K562 (cell line): ENCODE results near the gene RPUSD1. TPM values are rescaled to one million over a fixed set of nuclear protein-coding genes. Genes with fewer than 3 reads are reported as not detected.

Experiments used
- ATAC-seq: fragments of 200-7000 bp; cut with Tn5 transposase; 3 replicates; pipeline ENCODE4 v1.9.1; 2020; ENCODE audit warnings: moderate library complexity
- BruUV-seq: library from RNA; stranded (reverse); fragments of 400-500 nt; replicated peaks from 2 replicates; lab custom pipeline; 2021; lab: Mats Ljungman, UMichigan
- CTCF ChIA-PET: fragments of 300-600 bp; formaldehyde crosslinking; extraction: SDS; loops from one replicate; lab custom pipeline; 2021; ENCODE audit warnings: low intra/inter-chr PET ratio; lab: Yijun Ruan, JAX
- POLR2A ChIA-PET: fragments of 300-600, 350-650 bp; sonication (Branson Sonifier 250); formaldehyde crosslinking; extraction: SDS; loops from one replicate; lab custom pipeline; 2021; ENCODE audit warnings: antibody characterized with exemption, inconsistent platforms; lab: Yijun Ruan, JAX
- DNase-seq, 4 experiments: peaks; one replicate each; pipeline versions ENCODE4 v3.0.0 to v3.0.0-alpha.2; 2011 to 2018; ENCODE audit warnings: low spot score in 3 of 4, mixed read lengths in 3 of 4; ENCODE audit errors: extremely low read depth in 1 of 4
- FAIRE-seq: peaks from 2 replicates; lab custom pipeline; 2011; peaks lifted over from hg19 to GRCh38; lab: Jason Lieb, UNC
- H2AFZ ChIP-seq: 2 replicates; pipeline ENCODE4 v1.6.0; 2011; ENCODE audit warnings: low read depth, low read length, control low read depth, inconsistent platforms
- H3K27ac ChIP-seq: fragments of 200-600 bp; 3 replicates; pipeline ENCODE4 v1.8.0; 2011; ENCODE audit warnings: low read depth, mild to moderate bottlenecking, control low read depth, inconsistent platforms, low read length, moderate library complexity, mixed read lengths; ENCODE audit errors: extremely low read depth
- H3K27me3 ChIP-seq, 2 experiments: fragments of 300-600 bp in 1 of 2; 2 replicates in 1 of 2; 3 replicates in 1 of 2; pipeline versions ENCODE4 v1.6.0 to v1.8.0; 2011; ENCODE audit warnings: inconsistent platforms in 2 of 2, low read length in 2 of 2, mild to moderate bottlenecking in 1 of 2, mixed read lengths in 1 of 2, moderate library complexity in 1 of 2; ENCODE audit not compliant: control insufficient read depth in 2 of 2, insufficient read depth in 2 of 2
- H3K36me3 ChIP-seq: fragments of 300-600 bp; 3 replicates; pipeline ENCODE4 v1.8.0; 2011; ENCODE audit warnings: mild to moderate bottlenecking, low read length, inconsistent platforms; ENCODE audit not compliant: control insufficient read depth, insufficient read depth
- H3K4me1 ChIP-seq, 2 experiments: fragments of 200-600 bp in 1 of 2; replicated peaks in 1 of 2; 2 replicates in 1 of 2; 3 replicates in 1 of 2; pipeline versions ENCODE4 v1.5.1 to v1.8.0; 2011; ENCODE audit warnings: inconsistent platforms in 2 of 2, low read length in 2 of 2, mild to moderate bottlenecking in 1 of 2, mixed read lengths in 1 of 2, moderate library complexity in 1 of 2; ENCODE audit not compliant: control insufficient read depth in 2 of 2, insufficient read depth in 2 of 2
- H3K4me2 ChIP-seq: 2 replicates; pipeline ENCODE4 v1.6.1; 2011; ENCODE audit warnings: low read length, control low read depth, inconsistent platforms, mixed read lengths; ENCODE audit not compliant: insufficient read depth
- H3K4me3 ChIP-seq: fragments of 200-600 bp; sonication (generic), shearing (Covaris generic); 2 replicates; pipeline ENCODE4 v1.5.1; 2016; ENCODE audit warnings: control low read depth, inconsistent platforms
- H3K79me2 ChIP-seq: fragments of 200-600 bp; 3 replicates; pipeline ENCODE4 v1.8.0; 2011; ENCODE audit warnings: low read length, inconsistent platforms; ENCODE audit not compliant: control insufficient read depth, insufficient read depth
- H3K9ac ChIP-seq, 2 experiments: 2 replicates each; pipeline versions ENCODE4 v1.6.0 to v1.6.1; 2011; ENCODE audit warnings: low read depth in 2 of 2, low read length in 2 of 2, control low read depth in 1 of 2, inconsistent platforms in 1 of 2, mild to moderate bottlenecking in 1 of 2, mixed read lengths in 1 of 2; ENCODE audit not compliant: insufficient read depth in 1 of 2
- H3K9me1 ChIP-seq: one replicate; pipeline ENCODE4 v1.6.0; 2011; ENCODE audit warnings: inconsistent platforms, mild to moderate bottlenecking, low read length, moderate library complexity; ENCODE audit not compliant: control insufficient read depth, insufficient read depth
- H3K9me3 ChIP-seq: replicated peaks from 2 replicates; pipeline ENCODE4 v1.5.1; 2011; ENCODE audit warnings: low read depth, low read length, inconsistent platforms; ENCODE audit not compliant: control insufficient read depth, insufficient read depth
- H4K20me1 ChIP-seq: replicated peaks from 2 replicates; pipeline ENCODE4 v1.6.1; 2011; ENCODE audit warnings: low read length, inconsistent platforms, mixed read lengths; ENCODE audit not compliant: control insufficient read depth, insufficient read depth
- BACH1 ChIP-seq: fragments of 200-800 bp; sonication (Bioruptor generic); IDR thresholded peaks from 2 replicates; pipeline ENCODE4 v1.6.1; 2016; ENCODE audit warnings: missing genetic modification characterization, missing compliant biosample characterization
- BDP1 ChIP-seq: IDR thresholded peaks from 3 replicates; pipeline ENCODE4 v1.6.1; 2011; ENCODE audit not compliant: insufficient read length, insufficient read depth
- CBX5 ChIP-seq: IDR thresholded peaks from 2 replicates; pipeline ENCODE4 v1.6.1; 2014; ENCODE audit warnings: low read depth, borderline replicate concordance
- CEBPG ChIP-seq, 3 experiments: fragments of 200-800 bp in 1 of 3; sonication (Bioruptor generic) in 1 of 3; sonication (generic) in 1 of 3; formaldehyde crosslinking in 1 of 3; IDR thresholded peaks in 2 of 3; conservative IDR thresholded peaks in 1 of 3; 2 replicates each; pipeline versions ENCODE4 v1.6.1 to v1.8.0; 2016 to 2022; ENCODE audit warnings: missing compliant biosample characterization in 2 of 3, missing genetic modification characterization in 2 of 3, mild to moderate bottlenecking in 1 of 3, missing genetic modification reagents in 1 of 3
- CEBPZ ChIP-seq: fragments of 150-350 bp; IDR thresholded peaks from 2 replicates; pipeline ENCODE4 v1.6.1; 2014; ENCODE audit warnings: low read depth, mild to moderate bottlenecking, low read length, borderline replicate concordance
- DPF2 ChIP-seq: fragments of 450-650 bp; IDR thresholded peaks from 2 replicates; pipeline ENCODE4 v1.6.1; 2016
- IRF1 ChIP-seq: sonication (generic); formaldehyde crosslinking; IDR thresholded peaks from 2 replicates; pipeline ENCODE4 v1.8.0; 2022; ENCODE audit warnings: missing genetic modification reagents, mild to moderate bottlenecking, borderline replicate concordance
- MAFK ChIP-seq: IDR thresholded peaks from 2 replicates; pipeline ENCODE4 v1.6.1; 2011; ENCODE audit warnings: low read length, improper control_type of control experiment
- MBD2 ChIP-seq: sonication (generic); IDR thresholded peaks from 2 replicates; pipeline ENCODE4 v1.6.1; 2016; ENCODE audit warnings: low read depth, borderline replicate concordance
- PCBP2 ChIP-seq: fragments of 200-400 bp; formaldehyde crosslinking; IDR thresholded peaks from 2 replicates; pipeline ENCODE4 v1.6.1; 2018; ENCODE audit warnings: low read length, low read depth, mild to moderate bottlenecking, moderate library complexity; ENCODE audit not compliant: poor library complexity, severe bottlenecking
- ZNF316 ChIP-seq: fragments of 450-650 bp; IDR thresholded peaks from 2 replicates; pipeline ENCODE4 v1.6.1; 2016
- ZNF696 ChIP-seq: fragments of 250-450 bp; sonication (Bioruptor Pico); conservative IDR thresholded peaks from 2 replicates; pipeline ENCODE4 v1.4.0; 2020; ENCODE audit warnings: mild to moderate bottlenecking, moderate library complexity
- WGBS: fragments of 100-300 bp; shearing (Covaris generic); methylation state at CpG from one replicate; pipeline ENCODE4 v1.1.6; 2016; ENCODE audit warnings: low coverage, mixed read lengths; ENCODE audit not compliant: insufficient coverage; ENCODE audit errors: missing lambda C conversion rate; 5-methylcytosine and 5-hydroxymethylcytosine counted together
- in situ Hi-C: fragments of 300-500 bp; cut with MboI; formaldehyde crosslinking; loops from 4 replicates; pipeline ENCODE4 v1.15.0; 2018; ENCODE audit warnings: inconsistent platforms, mixed read lengths
- intact Hi-C: fragments of 100-400 bp; cut with micrococcal nuclease; formaldehyde crosslinking; loops from 2 replicates; pipeline ENCODE4 v1.14.2; 2022
- polyA plus RNA-seq, 8 experiments: library from polyadenylated mRNA; depleted of rRNA in 4 of 8; stranded (reverse) in 5 of 8; unstranded in 3 of 8; fragments of >200 nt; fragmentation: Nextera tagmentation in 2 of 8; fragmentation: Illumina TruSeq in 1 of 8; extraction: Ambion mirVana in 2 of 8; extraction: Trizol in 1 of 8; gene quantifications; 2 replicates each; pipeline versions ENCODE4 v1.2.1 to v1.2.3, GENCODE V29; 2011 to 2014; ENCODE audit warnings: inconsistent platforms in 1 of 8, missing spikeins in 1 of 8
- total RNA-seq, 7 experiments: library from RNA; depleted of rRNA in 6 of 7; stranded (reverse); fragments of >200 nt in 6 of 7; fragmentation: Illumina TruSeq in 2 of 7; extraction: Trizol in 2 of 7; gene quantifications; 2 replicates each; pipeline versions ENCODE4 v1.2.1 to v1.2.3, GENCODE V29; 2011 to 2021; ENCODE audit warnings: low replicate concordance in 1 of 7

The RPUSD1 gene
- total and polyA plus RNA-seq, 9 of the 15 experiments (the other 6 are each of a cell fraction or from before 2014, with no cell fraction given) = 0.45 to 56.6 (median 12.0) TPM

GRCh38 chr16:736936-737481 lies 51.2 kb downstream of the RPUSD1 start (continued):
- no peak for TF ChIP-seq IRF1
- TF ChIP-seq BACH1 (tag) = no peak
- no peak for TF ChIP-seq MAFK
- no peak for TF ChIP-seq CEBPG (CRISPR knock-in tag; IDR thresholded peaks at IDR 0.05)
- TF ChIP-seq CEBPG (tag; conservative IDR thresholded peaks at IDR 0.05 in 1 of 2, IDR thresholded peaks at IDR 0.05 in 1 of 2) = no peak
- no peak for TF ChIP-seq ZNF696 (CRISPR knock-in tag)
- TF ChIP-seq BDP1 = no peak
- TF ChIP-seq MBD2 = no peak
- TF ChIP-seq CBX5 = no peak

GRCh38 chr16:735982-736453 lies 52.2 kb downstream of the RPUSD1 start:
- Histone ChIP-seq H3K36me3 (peaks cover 78% of the 10 kb centered on the region; the same call in 2 of the 3 replicates), H3K4me3 (no peak overlapping the region), H4K20me1 (no peaks in the 10 kb centered on the region; the same call in 1 of the 2 replicates), H3K79me2 (peaks cover 15% of the 10 kb centered on the region), H3K27ac (peak overlapping the region; percentile 32; the same call in 2 of the 3 replicates), H3K9ac (peak overlapping the region in 1 of 2 experiments; percentile 89; a peak in 2 of 4 replicates), H3K27me3 (no peaks in the 10 kb centered on the region), H3K4me2 (no peak overlapping the region), H3K9me1 (peaks cover 6% of the 10 kb centered on the region), H3K9me3 (no peaks in the 10 kb centered on the region), H2AFZ (no peak overlapping the region), H3K4me1 (peaks cover 18 to 91% of the 10 kb centered on the region in 2 experiments)
- ATAC-seq (no peak), DNase-seq (no peak), FAIRE-seq (peak; percentile 72)
- ChIA-PET POLR2A (interaction anchor here (0.6 to 3.5 kb wide), 8 partner anchors 9 to 150 kb away, joined by 3 to 25 read pairs (median 4); partner anchors contain the start of genes ANTKMT, CCDC78 and HAGHL), CTCF (no interaction called here)
- BruUV-seq = no TSS peak
- intact Hi-C loops (no loop called here), in situ Hi-C loops (no loop called here)
- 62% methylated on average over 13 of the region's 13 CpGs for WGBS
- TF ChIP-seq DPF2 = 0 out of 2 replicates have a peak, but pooled peaks have one; percentile 22
- TF ChIP-seq PCBP2 = no peak
- TF ChIP-seq ZNF316 = peak; percentile 55
- no peak for TF ChIP-seq CEBPZ
